Sigmoid colon (tissue), 3 donors: ENCODE measurements around the gene PCDHB14.

Source experiments
- CTCF ChIP-seq, 4 experiments: fragments of 450-650 bp in 3 of 4; fragments of 200-600 bp in 1 of 4; IDR thresholded peaks; one replicate each; pipeline ENCODE4 v1.5.1; 2016 to 2019; ENCODE audit warnings: antibody characterized with exemption in 4 of 4, mild to moderate bottlenecking in 3 of 4, moderate library complexity in 2 of 4
- POLR2A ChIP-seq, 2 donors: fragments of 450-650 bp; IDR thresholded peaks; one replicate each; pipeline ENCODE4 v1.6.1; 2016; ENCODE audit warnings: antibody characterized with exemption in 2 of 2, mild to moderate bottlenecking in 2 of 2, moderate library complexity in 2 of 2

- TF ChIP-seq CTCF (IDR thresholded peaks at IDR 0.05) (no peak), POLR2A (IDR thresholded peaks at IDR 0.05) (no peak)
These were observed 26.8 kb upstream of the PCDHB14 start for GRCh38 chr5:141196363-141196762.
